A673 (cell line): Measurements from ENCODE around the gene RRAS. TPM values are rescaled to one million over a fixed set of nuclear protein-coding genes. Genes with fewer than 3 reads are reported as not detected.

ENCODE experiments used
- BruUV-seq: library from RNA; stranded (reverse); fragments of 400-500 nt; replicated peaks from 2 replicates; lab custom pipeline; 2021; lab: Mats Ljungman, UMichigan
- CTCF ChIA-PET: fragments of 300-600 bp; sonication (Branson Sonifier 250); formaldehyde crosslinking; loops from one replicate; lab custom pipeline; 2022; ENCODE audit warnings: antibody characterized with exemption; lab: Charles Lee
- POLR2A ChIA-PET: fragments of 300-600 bp; sonication (Branson Sonifier 250); formaldehyde crosslinking; loops from one replicate; lab custom pipeline; 2022; ENCODE audit warnings: antibody characterized with exemption; ENCODE audit not compliant: low non-redundant PET; lab: Charles Lee
- DNase-seq: peaks from one replicate; pipeline ENCODE4 v3.0.0-alpha.2; 2015; ENCODE audit warnings: low spot score
- H3K27ac ChIP-seq: fragments of 200-600 bp; sonication (generic); 2 replicates; pipeline ENCODE4 v1.5.1; 2016; ENCODE audit warnings: mixed run types, low read depth, mild to moderate bottlenecking, mixed read lengths, antibody characterized with exemption, low read length; ENCODE audit not compliant: poor library complexity, severe bottlenecking
- H3K27me3 ChIP-seq: fragments of 200-600 bp; sonication (generic); replicated peaks from 2 replicates; pipeline ENCODE4 v1.6.1; 2017; ENCODE audit warnings: mixed run types, low read depth, mild to moderate bottlenecking, mixed read lengths, antibody characterized with exemption, low read length; ENCODE audit not compliant: insufficient read depth, poor library complexity
- H3K36me3 ChIP-seq: fragments of 200-600 bp; sonication (generic); 2 replicates; pipeline ENCODE4 v1.6.1; 2016; ENCODE audit warnings: mixed run types, mild to moderate bottlenecking, mixed read lengths, antibody characterized with exemption, low read length; ENCODE audit not compliant: insufficient read depth, poor library complexity, severe bottlenecking
- H3K4me1 ChIP-seq: fragments of 200-600 bp; sonication (generic); 2 replicates; pipeline ENCODE4 v1.6.1; 2017; ENCODE audit warnings: mixed run types, mild to moderate bottlenecking, mixed read lengths, antibody characterized with exemption, low read length; ENCODE audit not compliant: insufficient read depth, poor library complexity, severe bottlenecking
- H3K4me3 ChIP-seq: fragments of 200-600 bp; sonication (generic); 2 replicates; pipeline ENCODE4 v1.5.1; 2016; ENCODE audit warnings: low read depth, mixed run types, mild to moderate bottlenecking, mixed read lengths, low read length; ENCODE audit not compliant: poor library complexity, severe bottlenecking
- H3K9me3 ChIP-seq: fragments of 200-600 bp; sonication (generic); 2 replicates; pipeline ENCODE4 v1.6.1; 2016; ENCODE audit warnings: mixed run types, low read depth, mild to moderate bottlenecking, mixed read lengths, antibody characterized with exemption, low read length; ENCODE audit not compliant: poor library complexity, severe bottlenecking
- EZH2 ChIP-seq: fragments of 200-600 bp; sonication (generic); IDR thresholded peaks from 2 replicates; pipeline ENCODE4 v1.6.1; 2017; ENCODE audit warnings: borderline replicate concordance, low read depth, mild to moderate bottlenecking, mixed read lengths, antibody characterized with exemption, low read length; ENCODE audit not compliant: poor library complexity, severe bottlenecking
- intact Hi-C: fragments of 100-400 bp; cut with micrococcal nuclease; formaldehyde crosslinking; loops from one replicate; pipeline ENCODE4 v1.10.0; 2022; ENCODE audit not compliant: unreplicated experiment
- total RNA-seq: library from RNA; stranded (reverse); gene quantifications from 2 replicates; pipeline ENCODE4 v1.2.3, GENCODE V29; 2021
- TF ChIP-seq, protein P1 (sequence below): fragments of 300-800, 200-600 bp; sonication (generic); conservative IDR thresholded peaks from 2 replicates; pipeline ENCODE4 v1.5.1; 2017; ENCODE audit warnings: low read depth, mild to moderate bottlenecking, antibody characterized with exemption, low read length, moderate library complexity, mixed read lengths

Gene RRAS
- total RNA-seq, 1 experiment from 2014 or later: 27.6 TPM

DNA sequence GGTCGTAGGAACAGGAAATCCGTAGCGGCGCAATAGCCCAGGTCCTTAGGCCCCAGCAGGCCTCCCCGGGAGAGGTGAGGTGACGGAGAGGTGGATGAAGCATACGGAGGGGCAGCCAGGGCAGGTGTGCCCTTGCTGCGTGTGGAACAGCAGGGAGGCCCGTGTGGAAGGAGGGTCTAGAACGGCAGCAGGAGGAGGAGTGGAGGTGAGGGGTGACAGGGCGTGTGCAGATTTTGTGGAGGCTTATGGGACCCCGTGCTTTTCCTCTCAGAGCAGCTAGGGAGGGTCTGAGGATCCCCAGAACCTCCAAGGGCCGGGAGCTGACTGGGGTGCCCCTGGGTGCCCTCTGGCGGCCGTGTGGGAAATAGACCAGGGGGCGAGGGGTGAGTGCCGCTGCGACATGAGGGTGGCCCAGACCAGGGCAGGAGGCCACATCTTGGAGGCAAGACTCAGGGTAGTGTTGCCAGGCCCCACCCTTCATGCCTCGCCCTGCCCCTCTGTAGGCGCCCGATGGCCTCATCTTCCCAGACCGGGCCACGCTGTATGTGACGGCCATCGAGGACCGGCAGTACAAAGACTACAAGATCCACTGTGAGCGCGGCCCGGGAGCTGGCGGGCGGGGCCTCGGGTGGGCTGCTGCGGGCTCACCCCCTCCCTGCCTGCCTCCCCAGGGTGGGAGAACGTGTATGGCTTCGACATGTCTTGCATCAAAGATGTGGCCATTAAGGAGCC is 44.5 kb upstream of the RRAS start:
- CTCF ChIA-PET: interaction anchor here (0.5 kb wide), 1 partner anchor 38 kb away, joined by 4 read pairs; no protein-coding TSS in a partner anchor

DNA sequence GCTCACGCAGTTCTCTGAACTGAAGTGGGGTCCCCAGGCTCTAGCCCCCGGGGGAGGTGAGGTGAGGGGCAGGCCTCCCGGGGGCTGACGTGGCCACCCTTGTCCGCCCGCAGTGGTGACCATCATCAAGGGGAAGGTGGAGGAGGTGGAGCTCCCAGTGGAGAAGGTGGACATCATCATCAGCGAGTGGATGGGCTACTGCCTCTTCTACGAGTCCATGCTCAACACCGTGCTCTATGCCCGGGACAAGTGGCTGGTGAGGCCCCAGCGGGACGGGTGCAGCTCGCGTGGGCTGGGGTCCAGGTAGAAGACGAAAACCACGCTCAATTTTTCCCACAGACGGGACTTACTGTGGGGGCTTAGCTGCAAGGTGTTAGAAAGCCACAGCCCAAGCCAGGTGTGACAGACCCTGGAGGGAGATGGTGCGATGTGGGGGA is 43.9 kb upstream of the RRAS start:
- Histone ChIP-seq H3K4me3 (no peak overlapping the region), H3K4me1 (peaks cover 42% of the 10 kb centered on the region), H3K36me3 (peaks cover 53% of the 10 kb centered on the region), H3K27ac (no peak overlapping the region), H3K9me3 (no peaks in the 10 kb centered on the region), H3K27me3 (no peaks in the 10 kb centered on the region)
- intact Hi-C loops: no loop called here
- no TSS peak for BruUV-seq
- CTCF ChIA-PET: no interaction called here
- no peak for DNase-seq
- no peak for TF ChIP-seq EZH2
- TF ChIP-seq, protein P1, sequence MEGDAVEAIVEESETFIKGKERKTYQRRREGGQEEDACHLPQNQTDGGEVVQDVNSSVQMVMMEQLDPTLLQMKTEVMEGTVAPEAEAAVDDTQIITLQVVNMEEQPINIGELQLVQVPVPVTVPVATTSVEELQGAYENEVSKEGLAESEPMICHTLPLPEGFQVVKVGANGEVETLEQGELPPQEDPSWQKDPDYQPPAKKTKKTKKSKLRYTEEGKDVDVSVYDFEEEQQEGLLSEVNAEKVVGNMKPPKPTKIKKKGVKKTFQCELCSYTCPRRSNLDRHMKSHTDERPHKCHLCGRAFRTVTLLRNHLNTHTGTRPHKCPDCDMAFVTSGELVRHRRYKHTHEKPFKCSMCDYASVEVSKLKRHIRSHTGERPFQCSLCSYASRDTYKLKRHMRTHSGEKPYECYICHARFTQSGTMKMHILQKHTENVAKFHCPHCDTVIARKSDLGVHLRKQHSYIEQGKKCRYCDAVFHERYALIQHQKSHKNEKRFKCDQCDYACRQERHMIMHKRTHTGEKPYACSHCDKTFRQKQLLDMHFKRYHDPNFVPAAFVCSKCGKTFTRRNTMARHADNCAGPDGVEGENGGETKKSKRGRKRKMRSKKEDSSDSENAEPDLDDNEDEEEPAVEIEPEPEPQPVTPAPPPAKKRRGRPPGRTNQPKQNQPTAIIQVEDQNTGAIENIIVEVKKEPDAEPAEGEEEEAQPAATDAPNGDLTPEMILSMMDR: no peak
- POLR2A ChIA-PET: no interaction called here

More for the DNA sequence above, 44.5 kb upstream of the RRAS start:
- POLR2A ChIA-PET: no interaction called here
- peak overlapping the region; percentile 10 for H3K27ac ChIP-seq
- H3K4me1 ChIP-seq: peaks cover 44% of the 10 kb centered on the region
- no peak overlapping the region for H3K4me3 ChIP-seq
- no peak for TF ChIP-seq EZH2
- TF ChIP-seq, protein P1: peak; percentile 63
- H3K27me3 ChIP-seq: no peaks in the 10 kb centered on the region
- no peaks in the 10 kb centered on the region for H3K9me3 ChIP-seq
- peak; percentile 47 for DNase-seq
- no TSS peak for BruUV-seq
- peaks cover 58% of the 10 kb centered on the region for H3K36me3 ChIP-seq
- intact Hi-C loops: no loop called here

DNA sequence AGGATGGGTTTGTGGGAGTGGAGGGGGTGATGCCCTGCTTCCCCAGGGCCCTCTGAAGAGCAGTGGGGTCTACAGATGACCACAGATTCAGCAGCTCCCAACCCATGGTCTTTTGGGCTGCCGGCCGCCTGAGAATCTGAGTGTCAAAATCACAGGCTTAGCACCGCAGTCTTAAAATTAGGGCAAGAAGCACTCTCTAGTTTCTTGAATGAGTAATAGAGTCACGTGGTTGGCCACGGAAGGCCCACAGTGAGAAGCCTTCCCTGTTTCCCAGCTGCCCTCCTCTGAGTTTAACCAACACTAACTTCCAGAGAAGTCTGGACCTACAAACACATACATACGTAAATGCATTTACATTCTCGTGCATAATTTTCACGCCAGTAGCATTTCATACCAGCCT is 42.3 kb upstream of the RRAS start:
- no peak for TF ChIP-seq EZH2
- TF ChIP-seq, protein P1: no peak
- CTCF ChIA-PET: no interaction called here
- intact Hi-C loops: no loop called here

More for the DNA sequence above, 42.3 kb upstream of the RRAS start:
- BruUV-seq: no TSS peak
- POLR2A ChIA-PET: no interaction called here
- Histone ChIP-seq H3K27me3 (no peaks in the 10 kb centered on the region), H3K4me3 (no peak overlapping the region), H3K4me1 (peaks cover 31% of the 10 kb centered on the region), H3K27ac (no peak overlapping the region), H3K9me3 (no peaks in the 10 kb centered on the region), H3K36me3 (peaks cover 51% of the 10 kb centered on the region)
- DNase-seq: no peak
